ENCODE data around the gene RET.
"Not testable (repeated sequence)": the region's sequence is repeated elsewhere in the genome, so short reads cannot be mapped to it uniquely, and the experiment has no call there.

RET gene

DNA sequence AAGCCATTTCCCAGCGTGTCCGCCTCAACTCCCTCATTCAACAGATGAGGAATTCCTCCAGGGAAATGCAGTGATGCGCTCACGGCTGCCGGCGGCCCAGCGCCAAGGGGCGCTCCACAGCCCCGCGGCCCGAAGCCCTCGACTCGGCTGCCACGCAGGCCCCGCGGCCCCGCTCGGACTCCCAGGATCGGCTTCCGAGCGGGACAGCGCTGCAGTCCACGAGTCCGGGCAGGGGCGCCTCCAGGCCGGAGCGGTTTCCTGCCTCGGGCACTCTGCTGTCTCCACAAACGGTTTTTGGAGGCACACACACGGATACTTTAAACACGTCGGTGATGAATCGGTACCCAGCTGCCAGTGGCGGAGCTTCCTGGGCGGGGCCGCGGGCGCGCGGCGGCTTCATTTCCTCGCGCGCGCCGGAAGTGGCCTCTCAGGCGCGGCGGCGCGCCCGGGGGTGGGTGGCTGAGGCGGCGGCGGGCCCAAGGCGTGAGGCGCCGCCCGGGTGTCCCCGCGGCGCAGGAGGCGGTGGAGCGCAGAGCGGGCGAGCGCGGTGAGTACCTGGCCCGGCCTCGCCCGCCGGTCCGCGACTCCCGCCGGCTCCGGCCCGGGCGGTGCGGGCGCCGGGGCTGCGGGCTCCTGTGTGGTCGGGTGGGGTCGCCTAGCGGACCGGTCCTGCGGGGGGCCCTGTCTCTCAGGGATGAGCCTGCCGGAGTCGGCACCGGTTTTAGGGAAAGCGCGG, 61.3 kb downstream of the RET start, which contains the start of gene CSGALNACT2:
CSGALNACT2 (plus strand) TSS at position 425 of the 736 bp plus-strand sequence. CDS start 16,705 bp downstream, outside the sequence.
- peak; percentile 93 for DNase-seq

DNA sequence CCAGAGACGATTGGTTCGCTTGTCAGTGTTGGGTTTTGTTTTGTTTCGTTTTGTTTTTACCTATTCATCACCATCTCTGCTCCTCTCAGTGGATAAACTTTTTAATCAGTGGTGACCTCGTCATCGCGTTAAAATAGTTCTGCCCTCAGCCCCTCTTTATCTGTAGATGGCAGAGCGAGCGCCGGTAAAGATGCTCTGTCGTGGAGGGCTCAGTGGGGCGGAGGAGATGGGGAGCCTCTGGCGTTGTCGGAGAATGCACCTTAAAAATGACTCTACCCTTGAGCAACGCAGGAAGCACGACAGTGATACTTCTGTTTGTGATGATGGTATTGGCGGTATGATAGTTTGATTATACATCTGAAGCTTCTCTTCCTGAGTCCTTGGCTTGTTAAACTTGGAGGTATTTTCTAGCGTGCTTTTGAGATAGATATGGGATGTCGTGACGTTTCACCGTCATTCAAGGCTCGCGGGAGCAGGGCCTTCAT, 61.9 kb downstream of the RET start:
- no peak for DNase-seq

DNA sequence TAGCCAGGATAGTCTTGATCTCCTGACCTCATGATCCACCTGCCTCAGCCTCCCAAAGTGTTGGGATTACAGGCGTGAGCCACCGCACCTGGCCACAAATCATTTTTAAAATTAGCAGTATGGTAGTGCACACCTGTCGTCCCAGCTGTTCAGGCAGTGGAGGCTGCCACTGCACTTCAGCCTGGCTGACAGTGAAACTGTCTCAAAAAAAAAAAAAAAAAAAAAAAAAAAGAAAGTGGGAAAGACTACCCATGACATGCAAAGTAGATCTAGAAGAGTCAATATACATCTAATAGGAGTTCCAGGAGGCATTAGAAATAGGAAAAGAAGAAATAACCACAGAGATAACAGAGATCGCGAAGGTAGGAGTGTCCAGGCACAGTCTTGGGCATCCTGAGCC, 64.6 kb downstream of the RET start:
- no peak for DNase-seq

DNA sequence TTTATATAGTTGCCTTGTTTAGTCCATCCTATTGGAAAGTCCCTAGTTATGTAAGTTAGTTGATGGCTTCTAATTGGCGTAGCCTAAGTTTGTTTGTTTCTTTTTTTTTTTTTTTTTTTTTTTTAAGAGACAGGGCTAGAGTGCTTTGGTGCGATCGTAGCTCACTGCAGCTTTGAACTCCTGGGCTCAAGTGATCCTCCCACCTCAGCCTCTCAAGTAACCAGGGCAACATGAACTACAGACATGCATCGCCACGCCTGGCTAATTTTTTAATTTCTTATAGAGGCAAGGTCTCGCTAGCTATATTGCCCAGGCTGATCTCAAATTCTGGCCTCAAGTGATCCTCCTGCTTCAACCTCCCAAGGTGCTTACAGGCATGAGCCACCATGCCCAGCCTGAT, 68.4 kb downstream of the RET start:
- DNase-seq: no peak

DNA sequence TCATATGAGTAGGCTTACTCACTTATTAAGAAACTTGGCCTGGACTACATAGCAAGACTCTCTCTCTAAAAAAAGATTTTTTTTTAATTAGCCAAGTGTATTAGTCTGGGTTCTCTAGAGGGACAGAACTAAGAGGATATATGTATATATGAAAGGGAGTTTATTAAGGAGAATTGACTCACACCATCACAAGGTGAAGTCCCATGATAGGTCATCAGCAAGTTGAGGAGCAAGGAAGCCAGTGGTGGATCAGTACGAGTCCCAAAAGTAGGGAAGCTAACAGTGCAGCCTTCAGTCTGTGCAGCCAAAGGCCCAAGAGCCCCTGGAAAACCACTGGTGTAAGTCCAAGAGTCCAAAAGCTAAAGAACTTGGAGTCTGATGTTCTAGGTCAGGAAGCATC, 69.1 kb downstream of the RET start:
- not testable (repeated sequence) for DNase-seq

DNA sequence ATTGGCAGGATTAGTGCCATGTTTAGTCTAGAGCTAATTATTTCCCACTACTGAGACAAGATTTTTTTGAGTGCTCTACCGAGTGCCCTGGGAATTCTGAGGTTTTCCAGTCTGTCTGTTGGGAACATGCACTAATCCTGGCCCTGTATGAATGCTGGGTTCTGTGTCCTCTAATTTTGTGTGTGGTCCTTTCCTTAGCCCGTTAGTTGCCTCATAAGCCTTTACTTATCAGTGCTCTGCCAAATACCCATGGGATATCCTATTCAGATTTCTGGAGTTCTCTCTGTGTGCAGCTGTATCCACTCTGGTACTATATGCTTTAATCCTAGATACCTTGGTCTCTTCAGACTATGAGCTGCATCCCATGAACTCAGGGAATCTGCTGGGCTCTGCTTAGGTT, 74.5 kb downstream of the RET start:
- no peak for DNase-seq

DNA sequence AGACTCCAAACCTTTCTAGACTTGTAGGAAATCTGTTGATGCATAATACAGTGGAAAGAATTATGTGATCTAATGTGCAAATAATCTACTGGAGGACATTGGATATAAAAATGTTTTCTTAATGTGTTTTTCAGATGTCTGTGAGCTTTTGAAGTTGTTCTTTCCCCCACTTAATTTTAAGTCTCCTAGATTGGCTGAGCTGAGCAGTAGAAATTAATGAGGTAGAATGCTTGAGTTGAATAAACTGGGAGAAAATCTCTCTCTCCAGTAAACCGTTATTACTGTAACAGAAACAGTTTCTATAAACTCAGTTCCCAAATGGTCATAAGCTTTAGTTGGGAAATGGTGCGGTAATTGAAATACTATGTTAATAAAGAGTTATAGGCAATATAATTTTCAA, 77.0 kb downstream of the RET start:
- DNase-seq: no peak

DNA sequence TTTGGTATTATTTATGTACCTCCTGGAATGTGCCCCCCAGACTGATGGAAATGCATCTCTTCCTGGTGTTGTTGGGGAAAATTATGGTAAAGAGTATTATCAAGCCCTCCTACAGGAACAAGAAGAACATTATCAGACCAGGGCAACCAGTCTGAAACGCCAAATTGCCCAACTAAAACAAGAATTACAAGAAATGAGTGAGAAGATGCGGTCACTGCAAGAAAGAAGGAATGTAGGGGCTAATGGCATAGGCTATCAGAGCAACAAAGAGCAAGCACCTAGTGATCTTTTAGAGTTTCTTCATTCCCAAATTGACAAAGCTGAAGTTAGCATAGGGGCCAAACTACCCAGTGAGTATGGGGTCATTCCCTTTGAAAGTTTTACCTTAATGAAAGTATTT, 78.4 kb downstream of the RET start:
- no peak for DNase-seq

DNA sequence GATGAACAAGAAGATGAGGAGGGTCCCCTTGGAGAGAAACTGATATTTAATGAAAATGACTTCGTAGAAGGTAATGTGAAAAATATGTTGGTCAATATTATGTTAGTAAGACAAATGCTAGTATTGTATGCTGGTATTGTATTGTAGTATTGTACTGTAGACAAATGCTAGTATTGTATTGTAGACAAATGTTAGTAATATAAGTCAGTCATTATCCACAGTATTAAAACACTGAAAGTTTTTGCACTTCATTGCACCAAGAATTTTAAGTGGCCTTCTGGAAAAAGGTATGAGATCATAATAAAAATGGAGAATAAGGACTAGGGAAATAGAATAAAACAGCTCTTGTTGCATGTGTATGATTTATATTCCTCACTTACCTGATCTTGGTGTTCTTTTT, 78.9 kb downstream of the RET start:
- no peak for DNase-seq

DNA sequence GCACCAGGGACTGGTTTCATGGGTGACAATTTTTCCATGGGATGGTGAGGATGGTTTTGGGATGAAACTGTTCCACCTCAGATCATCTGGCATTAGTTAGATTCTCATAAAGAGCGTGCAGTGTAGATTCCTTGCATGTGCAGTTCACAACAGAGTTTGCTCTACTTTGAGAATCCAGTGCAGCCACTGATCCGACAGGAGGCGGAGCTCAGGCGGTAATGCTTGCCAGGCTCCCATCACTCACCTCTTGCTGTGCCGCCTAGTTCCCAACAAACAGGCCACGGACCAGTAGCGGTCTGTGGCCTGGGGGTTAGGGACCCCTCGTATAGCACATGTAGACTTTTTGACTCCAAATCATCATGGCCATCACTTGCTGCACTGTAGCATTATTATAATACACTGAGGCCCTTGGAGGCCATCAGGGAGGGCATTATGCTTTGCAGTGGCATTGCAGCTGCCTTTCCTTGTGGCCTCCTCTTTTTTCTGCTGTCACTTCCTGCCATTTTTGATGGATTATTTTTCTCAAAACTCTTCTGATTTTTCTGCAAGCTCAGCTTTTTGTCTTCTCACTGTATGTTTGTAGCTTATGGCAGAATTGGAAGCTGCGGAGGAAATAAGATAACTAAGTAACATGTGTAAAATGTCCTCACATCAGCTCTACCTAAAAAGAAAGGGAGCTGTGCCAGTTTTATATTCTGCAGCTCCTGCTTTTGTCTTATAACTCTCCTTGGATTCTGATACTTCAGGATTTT, 79.9 kb downstream of the RET start:
- no peak for DNase-seq

DNA sequence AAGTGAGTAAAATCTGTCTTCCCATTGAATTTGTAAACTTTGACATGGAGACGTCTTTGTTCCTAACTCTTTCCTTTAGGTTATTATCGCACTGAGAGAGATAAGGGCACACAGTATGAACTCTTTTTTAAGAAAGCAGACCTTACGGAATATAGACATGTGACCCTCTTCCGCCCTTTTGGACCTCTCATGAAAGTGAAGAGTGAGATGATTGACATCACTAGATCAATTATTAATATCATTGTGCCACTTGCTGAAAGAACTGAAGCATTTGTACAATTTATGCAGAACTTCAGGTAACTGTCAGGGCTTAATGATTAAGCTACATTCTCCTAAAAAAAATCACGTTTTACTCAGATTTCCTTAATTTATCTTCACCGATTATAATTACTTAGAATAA, 81.8 kb downstream of the RET start:
- DNase-seq: no peak

DNA sequence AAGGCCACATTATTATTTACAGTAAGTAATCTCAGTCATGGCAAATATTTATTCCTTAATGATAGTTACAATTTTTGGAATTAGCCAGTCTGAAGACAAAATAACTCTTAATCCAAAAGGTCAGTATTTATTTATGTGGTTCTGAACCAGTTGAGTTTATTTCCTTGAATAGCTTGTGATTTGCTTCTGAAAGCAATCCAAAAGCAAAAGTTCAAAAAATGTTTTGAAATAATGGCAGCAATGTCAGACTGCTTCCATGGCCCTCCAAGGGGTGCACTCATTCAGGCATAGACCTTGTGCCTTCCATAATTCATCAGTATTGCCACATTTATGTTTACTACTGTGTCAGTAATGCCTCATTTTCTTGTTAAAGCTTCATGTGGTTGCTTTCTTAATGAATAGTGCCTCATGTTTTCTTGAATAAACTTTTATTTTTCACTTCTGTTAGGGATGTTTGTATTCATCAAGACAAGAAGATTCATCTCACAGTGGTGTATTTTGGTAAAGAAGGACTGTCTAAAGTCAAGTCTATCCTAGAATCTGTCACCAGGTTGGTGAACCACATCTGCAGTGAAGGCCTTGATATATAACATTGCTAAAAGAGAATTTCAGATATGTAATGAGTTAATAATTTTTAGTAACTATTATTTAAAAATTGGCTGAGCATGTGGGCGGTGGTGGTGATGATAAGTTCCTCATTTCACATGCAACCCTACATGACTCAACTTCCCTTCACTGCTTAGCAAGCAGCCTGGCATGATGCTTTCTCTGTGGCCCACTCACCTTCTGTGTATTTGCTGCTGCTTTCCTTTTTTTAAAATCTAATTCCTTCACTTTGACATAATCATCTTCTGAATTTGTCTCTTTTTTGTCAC, 83.4 kb downstream of the RET start:
- no peak for DNase-seq

DNA sequence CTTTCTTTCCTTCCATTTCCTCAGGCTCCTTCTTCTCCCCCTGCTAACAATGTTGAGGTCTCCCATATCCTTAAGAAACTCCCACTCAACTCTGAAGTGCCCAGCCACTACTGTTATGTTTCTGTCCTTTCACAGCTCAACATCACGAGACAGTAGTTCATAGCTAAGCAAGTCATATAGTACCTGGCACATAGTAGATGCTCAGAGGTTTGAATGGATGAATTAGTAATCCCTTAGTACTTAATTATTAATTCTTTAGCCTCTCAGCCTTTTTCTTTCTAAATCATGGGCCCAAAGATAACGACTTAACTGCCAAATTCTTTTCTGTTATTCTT, 84.0 kb downstream of the RET start:
- no peak for DNase-seq

DNA sequence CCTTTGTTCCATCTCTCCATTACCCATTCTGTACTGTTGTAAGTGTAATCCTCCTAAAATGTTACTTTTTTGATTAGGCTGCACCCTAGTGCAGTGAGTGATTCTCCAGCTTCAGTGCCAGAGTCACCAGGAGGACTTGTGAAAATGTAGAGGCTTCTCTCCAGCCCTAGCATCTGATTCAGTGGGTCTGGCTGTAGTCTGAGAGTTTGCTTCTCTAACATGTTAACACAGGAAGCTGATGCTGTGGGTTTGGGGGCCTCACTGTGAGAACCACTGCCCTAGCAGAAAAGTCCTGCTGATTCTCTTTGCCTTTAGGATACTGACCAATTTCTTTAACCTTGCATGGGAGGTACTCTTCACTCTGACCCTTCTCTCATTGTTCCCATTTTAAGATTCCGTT, 85.7 kb downstream of the RET start:
- DNase-seq: no peak

DNA sequence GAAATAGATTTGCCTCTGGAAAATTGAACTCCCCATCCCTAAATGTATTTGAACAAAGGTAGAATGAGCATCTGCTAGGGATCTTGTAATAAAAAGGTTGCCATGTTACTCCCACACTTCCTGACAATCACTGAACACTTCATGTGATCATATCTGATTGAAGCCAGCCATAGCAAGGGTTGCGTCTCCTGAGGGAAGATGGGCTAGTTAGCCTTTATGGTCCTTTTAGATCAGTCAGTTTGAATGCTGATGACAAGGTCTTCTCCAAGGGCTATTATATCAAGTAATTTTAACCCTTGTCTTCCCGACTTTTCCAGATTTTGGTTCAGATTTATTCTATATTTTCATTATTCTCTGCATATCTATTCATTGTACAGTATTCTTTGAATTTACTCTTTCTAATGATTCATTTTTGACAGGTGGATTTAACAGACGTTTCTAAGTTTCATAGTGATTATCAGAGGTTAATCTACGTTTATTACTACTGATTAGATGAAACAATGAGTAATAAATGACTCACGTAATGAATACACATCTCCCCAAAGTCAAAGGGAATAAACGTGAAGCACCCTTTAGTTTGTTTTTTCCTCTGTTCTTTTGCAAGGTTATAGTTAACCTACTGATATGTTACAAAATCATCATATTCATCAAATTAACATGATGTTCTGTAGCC, 89.5 kb downstream of the RET start:
- no peak for DNase-seq

DNA sequence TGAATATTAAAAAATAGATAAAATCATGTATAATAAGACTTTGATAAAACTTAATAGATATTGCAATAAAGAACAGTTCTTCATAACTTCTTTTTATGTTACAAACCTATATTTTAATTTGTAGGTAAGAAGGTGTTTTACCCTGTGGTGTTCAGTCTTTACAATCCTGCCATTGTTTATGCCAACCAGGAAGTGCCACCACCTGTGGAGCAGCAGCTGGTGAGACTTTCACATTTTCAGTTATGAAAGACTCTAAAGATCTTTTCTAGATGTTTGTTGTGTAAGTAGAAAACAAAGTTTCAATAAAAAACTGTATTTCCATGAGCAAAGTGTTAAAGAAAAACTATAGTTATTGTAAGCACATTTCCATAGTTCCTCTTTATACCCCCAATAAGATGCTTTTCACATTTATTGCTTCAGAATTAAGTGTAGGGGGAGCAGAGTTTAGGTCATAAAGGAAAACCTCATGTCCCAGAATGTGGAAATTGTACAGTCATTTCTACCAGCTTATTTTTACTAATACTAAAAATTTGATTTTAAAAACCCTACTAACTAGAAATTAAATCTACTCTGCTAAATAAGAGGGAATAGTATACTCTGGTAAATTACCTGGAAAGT, 90.1 kb downstream of the RET start:
- DNase-seq: no peak

DNA sequence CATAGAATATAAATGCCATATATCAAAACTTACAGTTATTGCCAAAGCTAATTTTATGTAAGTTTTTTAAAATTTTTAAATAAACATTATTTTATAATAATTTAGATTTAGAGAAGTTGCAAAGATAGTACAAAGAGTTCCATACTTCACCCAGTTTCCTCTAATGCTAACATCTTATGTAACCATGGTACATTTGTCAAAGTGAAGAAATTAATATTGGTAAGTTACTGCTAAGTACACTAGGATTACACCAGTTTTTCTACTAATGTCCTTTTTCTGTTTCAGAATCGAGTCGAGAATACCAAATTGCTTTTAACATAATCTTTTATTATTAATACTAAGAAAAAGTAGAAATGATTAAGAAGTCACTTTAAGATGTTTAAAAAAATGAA, 90.6 kb downstream of the RET start:
- no peak for DNase-seq

DNA sequence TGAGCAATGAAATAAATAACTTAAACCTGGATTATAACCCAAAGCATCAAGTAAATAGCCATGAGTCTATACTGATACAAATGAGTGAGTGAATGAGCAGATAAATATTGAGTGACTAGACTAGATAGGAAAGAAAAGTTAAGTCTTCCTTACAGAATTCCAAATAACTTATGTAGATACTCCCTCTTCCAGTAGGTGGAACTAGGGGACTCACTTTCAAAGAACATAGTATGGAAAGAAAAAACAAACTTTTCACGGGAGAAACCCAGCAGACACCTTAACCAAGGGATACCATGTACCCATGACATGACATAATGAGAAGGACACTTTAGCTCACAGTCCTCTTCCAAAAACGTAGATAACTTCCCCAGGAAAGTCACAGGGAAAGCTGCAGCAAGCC, 93.6 kb downstream of the RET start:
- no peak for DNase-seq

DNA sequence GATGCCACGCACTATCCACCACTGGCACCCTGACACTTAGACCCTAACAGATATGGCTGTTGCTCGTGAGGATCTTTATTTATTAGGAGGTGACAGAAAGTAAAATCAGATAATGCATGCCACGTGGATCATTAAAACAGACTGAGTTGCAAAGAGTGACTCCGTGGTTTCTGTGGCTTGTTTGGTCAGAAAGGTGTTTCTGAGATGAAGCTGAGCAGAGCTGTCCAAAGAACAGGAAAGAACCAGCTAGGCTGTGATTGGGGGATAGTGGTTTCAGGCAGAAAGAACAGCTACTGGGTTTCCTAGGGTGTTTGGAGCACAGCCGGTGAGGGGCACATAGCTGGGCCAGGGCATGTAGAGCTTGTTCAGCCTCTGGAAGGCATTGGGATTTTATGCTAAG, 95.8 kb downstream of the RET start:
- no peak for DNase-seq

DNA sequence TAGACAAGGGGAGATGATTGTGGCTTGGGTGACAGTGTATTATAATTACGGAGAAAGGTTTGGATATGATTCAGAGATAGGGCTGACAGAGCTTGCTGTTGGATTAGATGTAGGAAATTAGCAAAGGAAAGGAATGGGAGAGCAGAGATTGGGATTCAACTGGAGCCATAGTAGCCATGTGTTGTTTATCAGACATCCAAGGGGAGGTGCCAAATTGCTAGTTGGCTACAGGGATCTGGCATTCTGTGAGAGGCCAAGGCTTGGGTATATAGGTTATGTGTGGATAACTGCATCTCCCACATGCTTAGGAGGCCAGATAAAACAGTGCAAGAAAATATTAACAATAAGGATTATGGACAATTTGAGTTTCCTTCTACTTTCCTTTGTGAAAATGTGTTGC, 96.3 kb downstream of the RET start:
- no peak for DNase-seq

DNA sequence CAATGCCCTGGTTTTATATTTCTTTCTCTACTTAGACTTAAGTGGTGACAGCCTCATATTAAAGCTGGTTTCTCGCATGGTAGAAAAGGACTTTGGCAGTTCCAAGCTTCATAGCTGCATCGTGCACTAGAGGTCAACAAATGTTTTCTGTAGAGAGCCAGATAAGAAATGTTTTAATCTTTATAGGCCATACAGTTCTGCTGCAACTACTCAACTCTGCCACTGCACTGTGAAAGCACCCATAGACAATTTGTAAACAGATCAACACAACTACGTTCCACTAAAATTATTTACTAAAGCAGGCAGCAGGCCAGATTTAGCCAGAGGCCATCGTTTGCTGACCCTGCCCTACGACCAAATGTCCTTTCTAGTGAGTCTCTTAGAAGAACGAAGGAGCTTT, 98.1 kb downstream of the RET start:
- DNase-seq: no peak

DNA sequence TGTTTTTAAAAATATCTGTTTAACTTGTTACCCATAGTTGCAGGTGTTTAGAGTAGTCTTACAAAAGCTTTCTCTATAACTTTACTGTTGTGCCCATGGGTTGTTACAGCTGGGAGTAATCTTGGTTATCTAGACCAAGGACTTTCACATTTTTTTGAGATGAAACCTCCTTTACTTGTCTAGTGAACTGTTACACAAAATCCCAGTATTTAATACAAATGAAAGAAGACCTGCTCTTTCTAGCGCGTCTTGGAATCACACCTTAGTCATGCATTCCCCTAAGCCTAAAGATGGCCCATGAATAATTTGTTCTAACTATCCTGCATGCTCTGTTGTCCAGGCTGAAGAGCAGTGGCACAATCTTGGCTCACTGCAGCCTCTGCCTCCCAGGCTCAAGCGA, 99.4 kb downstream of the RET start:
- no peak for DNase-seq

DNA sequence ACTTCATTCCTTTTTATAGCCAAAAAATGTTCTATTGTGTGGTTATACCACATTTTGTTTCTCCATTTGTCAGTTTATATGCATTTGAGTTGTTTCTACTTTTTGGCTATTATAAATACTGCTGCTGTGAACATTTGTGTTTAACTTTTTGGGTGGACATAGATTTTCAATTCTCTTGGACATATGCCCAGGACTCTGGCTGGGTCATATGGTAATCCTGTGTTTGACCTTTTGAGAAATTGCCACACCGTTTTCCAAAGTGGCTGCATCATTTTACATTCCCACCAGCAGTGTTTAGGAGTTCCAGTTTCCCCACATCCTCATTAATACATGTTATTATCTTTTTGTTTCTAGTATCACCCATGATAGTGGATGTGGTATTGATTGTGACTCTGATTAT, 100.7 kb downstream of the RET start:
- no peak for DNase-seq

All from activated CD8-positive, alpha-beta memory T cell treated with anti-CD3 and anti-CD28 coated beads for 24 hours (primary cell).